Urothelium cell line (cell line): ENCODE measurements around the gene STXBP1.

Source experiments
- DNase-seq: peaks from one replicate; pipeline ENCODE4 v3.0.0; 2011; ENCODE audit warnings: low spot score, mixed read lengths
- FAIRE-seq: peaks from 2 replicates; lab custom pipeline; 2011; peaks lifted over from hg19 to GRCh38; lab: Jason Lieb, UNC

Gene STXBP1

DNA sequence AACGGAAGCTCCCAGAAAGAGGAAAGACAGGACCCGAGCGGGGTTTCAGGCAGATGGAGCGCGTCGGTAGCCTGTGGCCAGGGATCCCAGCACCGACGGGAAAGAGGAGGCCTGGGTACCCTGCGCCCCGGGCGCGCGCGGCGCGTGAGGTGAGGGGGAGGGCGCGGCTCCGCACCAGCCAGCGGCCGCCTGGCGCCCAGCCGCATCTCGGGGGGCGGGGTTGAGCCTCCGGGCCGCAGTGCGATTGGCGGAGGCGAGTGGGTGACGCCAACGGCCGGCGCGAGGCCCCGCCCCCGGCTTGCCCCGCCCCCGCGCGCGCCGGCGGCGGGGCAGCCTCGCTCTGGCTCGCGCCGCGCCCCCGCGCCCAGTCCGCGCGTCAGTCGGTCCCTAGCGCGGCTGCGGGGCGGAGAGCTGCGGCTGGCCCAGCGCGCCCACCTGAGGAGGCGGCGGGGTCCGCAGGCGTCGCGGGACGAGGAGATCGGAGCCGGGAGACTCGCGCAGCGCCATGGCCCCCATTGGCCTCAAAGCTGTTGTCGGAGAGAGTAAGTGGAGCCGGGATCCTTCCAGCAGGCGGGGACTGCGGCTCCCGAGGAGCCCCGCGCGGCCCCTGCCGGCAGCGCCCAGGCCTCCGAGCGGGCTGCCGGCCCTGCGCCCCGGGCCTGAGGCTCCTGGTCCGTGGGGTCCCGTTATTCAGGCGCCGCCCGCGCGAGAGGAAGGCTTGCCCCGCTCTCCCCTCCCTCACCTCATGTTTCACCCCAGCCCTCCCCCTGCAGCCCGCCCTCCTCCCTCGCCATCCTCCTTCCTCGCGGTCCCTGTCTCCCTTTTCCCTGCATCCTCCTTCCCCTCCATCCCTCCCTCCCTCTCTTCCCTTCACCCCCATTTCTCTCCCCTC is at the start of gene STXBP1:
Gene STXBP1 (plus strand): TSS at position 379 of the 892 bp plus-strand sequence. CDS start 127 bp downstream, at position 506.
- FAIRE-seq (peak; percentile 44), DNase-seq (peak; percentile 96)

DNA sequence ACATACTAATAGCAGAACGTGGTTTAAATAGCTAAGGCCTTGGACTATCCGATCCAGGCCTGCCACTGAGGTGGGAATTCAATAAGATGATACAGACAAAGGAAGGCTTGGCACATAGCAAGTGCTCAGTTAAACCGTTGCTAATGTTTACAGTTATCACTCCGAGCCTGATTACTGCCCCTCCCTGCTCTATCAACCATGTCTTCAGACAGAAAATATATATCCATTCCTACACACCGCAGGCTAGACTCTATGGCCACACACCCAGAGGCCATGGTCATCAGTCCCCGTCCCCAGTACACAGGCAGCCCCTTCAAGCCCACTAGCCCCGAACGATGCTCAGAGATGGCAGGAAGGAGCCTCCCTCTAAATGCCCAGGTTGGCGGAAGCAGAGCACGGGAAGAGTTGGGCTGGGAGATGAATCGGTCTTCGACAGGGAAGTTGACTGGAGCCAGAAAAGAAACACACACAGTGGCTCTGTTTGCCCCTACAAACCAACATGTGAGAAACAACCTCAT is 49.7 kb upstream of the STXBP1 start:
- DNase-seq (no peak), FAIRE-seq (no peak)

DNA sequence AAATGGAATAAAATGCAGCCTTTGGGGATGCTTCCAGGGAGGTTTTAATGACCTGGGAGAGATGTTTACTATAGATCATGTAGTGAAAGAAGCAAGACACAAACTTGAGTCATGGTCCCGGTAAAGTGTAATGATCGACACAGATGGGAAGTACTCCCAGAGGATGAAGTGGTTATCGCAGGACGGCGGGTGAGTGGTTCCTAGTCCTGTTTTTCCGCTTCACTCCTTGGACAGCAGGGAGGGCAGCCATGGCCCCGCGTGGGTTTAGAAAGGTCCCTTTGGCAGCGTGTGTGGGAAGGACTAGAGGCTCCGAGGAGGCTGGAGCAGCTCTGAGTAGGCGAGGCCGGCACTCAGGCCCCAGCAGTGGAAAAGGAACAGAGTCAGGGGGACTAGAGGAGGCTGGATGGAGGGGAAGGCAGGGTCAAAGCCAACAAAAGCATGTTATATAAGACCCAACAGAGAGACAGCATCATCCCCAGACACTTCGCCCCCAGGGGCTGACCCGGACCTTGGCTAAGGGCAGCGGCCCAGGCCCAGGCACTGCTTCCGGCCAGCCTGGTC is 49.2 kb upstream of the STXBP1 start:
- no peak for DNase-seq

DNA sequence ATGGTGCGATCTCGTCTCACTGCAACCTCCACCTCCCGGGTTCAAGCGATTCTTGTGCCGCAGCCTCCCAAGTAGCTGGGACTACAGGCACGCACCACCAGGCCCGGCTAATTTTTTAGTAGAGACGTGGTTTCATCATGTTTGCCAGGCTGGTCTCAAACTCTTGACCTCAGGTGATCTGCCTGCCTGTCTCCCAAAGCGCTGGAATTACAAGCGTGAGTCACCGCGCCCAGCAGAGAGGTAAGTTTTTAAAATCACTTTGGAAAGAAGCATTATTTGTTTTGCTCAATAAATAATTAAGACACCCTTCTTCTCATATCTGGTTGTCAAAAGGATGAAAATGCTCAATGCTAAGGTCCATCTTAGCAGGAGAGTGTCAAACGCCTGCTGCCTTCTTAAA is 48.5 kb upstream of the STXBP1 start:
- DNase-seq, result no peak
- FAIRE-seq, result no peak

More for the DNA sequence above, 49.2 kb upstream of the STXBP1 start:
- no peak for FAIRE-seq

DNA sequence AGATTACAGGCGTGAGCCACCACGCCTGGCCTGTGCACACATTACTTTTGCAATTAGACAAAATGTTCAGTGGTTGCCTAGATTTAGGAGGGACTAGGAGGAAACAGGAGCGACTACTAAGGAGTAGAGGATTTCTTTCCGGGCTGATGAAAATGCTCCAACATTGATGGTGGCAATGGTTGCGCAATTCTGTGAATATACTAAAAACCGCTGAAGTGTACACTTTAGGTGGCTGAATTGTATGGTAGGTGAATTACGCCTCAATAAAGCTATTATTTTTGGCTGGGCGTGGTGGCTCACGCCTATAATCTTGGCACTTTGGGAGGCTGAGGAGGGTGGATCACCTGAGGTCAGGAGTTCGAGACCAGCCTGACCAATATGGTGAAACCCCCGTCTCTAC is 46.8 kb upstream of the STXBP1 start:
- no peak for FAIRE-seq
- DNase-seq, result no peak

DNA sequence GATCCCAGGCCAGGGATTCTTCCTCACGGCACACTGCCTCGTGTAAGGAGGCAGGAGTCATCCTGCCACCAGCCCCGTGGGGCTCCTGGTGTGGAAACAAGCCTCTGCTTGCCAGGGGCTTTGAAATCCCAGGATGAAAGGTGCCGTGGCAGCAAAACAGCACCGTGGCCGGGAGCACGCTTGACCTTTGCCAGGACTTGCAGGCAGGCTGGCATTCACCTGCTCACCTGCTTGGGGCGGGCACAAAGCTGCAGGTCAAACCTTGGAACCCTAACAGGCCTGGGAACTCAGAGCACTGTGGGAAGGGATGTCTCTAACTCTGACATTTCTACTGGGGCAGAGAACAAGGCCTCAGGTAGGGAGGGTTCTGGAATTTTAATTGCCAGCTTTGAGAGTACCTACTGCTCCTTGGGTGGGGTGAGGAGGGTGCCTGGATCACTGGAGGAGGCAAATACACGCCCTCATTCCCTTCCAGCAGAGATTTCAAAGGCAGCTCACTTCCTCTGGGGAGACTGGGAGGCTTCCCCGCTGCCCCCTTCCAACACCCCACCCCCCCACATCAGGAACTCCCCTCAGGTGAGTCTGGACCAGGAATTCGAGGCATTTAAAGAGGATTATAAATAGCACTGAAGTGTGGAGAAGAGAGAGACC is 45.6 kb upstream of the STXBP1 start:
- DNase-seq (no peak), FAIRE-seq (no peak)

DNA sequence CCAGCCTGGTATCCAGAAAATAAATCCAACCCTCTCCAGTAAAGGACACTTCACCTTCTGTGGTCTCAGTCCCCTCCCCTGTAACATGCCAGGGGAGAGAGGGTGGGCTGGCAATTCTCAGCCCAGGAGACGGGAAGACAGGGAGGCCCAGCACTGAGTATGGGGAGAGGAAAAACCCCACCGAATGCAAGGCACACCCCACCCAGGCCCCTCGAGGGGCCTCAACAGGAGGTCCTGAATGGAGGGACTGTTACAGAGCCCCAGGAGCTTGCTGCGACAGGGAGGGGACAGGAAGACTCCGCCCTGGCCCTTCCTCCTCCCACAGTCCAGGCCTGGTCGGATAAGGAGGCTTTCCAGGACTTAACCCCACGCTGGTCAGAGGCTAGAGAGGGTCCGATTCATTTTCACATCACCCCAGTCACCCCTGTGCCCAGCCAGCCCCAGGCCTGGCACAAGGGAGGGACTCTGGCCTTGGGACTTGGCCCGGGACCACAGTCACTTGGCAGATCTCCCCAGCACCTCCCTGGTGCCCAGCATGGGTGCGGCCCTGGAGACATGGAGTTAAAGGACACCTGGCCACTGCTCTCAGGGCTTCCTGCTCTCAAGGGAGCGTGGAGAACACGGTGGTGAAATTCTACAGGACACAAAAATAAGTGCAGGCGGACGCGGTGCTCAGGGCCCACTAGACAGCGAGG is 44.9 kb upstream of the STXBP1 start:
- FAIRE-seq (no peak), DNase-seq (peak; percentile 30)

DNA sequence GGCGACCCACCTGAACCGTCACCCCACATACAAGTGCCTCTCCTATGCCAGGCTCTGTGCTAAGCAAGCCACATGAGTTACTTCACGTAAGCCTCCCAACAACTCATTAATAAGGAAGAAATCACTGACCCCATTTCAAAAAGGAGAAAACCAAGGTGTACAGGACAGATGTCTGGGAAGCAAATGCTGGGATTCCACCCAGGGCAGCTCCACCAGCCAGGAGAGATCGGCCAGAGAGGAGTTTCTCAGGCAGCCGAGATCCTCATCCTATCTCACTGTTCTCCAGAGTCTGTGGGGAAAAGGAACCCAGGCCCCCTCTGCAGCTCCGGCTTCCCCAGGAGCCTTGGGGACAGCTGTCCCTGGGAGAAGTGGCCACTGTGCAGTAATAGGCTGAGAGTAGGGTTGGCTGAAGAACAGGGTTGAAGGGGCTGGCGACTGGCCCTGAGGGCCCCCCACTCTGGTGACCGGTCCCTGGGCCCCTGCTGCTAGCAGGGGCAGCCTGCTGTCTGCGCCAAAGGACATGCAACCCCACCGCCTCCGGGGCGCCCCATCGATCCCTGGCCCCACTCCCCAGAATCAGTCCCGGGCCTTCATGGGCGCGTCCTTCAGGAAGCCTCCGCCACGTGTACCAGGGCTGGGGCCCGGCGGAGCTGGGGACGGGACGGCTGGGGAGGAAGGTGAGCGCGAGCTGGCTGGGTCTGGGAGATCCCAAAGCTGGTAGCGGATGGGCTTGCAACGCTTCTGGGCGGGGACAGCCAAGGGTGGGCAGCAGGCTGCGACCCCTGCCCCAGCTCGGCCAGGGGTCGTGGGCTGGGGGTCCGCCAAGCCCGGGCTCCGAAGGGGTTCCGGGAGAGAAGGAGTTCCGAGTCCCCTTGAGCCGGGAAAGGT is 44.1 kb upstream of the STXBP1 start:
- FAIRE-seq, result no peak
- DNase-seq, result peak; percentile 25

DNA sequence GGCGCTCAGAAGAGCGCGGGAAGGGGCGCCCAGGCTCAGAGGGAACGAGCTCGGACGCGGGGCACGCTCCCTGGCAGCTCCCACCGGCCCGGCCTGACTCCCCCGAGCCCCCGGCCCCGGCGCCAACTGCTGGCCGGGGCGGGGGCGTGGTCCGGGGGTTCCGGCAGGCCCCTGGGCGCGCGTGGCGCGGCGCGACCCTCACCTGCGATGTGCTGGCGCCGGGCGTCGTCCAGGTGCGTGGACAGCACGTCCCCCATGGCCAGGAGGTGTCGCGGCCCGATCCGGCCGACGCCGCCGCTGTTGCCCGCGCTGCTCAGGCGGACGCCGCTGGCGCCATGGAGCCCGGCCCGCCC is 43.5 kb upstream of the STXBP1 start:
- FAIRE-seq (no peak), DNase-seq (no peak)

DNA sequence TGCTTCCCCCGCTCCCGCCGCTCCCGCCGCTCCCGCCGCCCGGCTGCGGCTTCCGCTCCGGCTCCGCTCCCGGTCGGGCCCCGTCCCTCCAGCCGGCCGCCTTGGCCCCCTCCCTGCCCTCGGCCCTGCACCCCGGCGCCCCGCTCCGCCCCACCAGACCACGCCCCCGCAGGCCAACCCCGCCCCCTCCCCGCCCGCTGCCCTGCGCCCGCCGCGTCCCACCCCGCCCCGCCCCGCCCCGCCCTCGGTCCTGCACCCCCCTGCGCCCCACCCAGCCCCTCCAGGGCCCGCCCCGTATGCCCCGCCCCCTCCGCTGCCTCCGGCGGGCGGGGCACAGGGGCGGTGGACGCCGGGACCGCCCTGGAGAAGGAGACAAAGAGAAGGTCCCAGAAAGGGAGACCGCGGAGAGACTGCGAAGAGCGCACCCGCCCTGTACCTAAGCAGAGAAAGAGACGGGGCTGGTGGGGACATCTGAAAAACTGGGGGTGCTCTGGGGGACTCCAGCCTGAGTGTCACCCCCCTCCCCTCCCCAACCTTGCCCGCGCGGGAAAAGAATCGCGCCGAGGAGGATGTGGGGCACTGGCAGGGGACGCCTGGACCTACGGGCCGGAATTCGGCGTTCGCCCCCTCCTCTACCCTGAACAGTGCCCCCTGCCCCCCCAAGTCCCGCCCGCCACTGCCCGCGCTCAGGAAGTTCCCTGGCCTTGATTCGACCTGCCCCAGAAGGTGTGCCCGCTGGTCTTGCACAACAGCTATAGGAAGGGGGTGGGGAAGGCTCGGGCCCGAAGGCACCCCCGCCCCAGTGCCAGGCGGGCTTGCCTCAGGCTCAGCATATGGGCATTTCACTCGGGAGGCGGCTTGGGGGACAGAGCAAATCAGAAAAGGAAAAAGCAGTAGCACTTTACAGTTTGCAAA is 42.8 kb upstream of the STXBP1 start:
- FAIRE-seq, result no peak
- peak; percentile 93 for DNase-seq

DNA sequence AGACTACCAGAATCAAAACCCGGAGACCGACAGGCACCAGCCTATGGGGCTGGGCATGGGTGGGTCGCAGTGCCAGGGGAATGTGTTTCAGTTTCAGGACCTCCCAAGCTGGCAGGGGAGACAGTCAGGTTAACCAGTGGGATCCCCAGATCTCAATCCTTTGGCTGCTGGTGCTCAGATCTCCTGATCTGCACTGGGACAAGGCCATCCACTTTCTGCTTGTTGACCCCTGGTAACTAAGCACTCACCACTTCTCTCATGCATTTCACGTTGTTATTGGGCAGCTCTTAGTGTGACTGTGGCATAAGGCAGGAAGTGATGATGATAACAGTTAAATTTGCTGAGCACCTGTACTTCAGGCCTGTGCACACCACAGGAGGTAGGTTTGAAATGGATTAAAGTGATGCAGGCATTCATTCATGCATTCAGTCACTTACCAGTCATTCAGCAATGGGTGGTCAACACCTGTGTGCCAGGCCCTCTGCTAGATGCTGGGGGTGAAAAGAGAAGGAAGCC is 42.1 kb upstream of the STXBP1 start:
- no peak for FAIRE-seq
- DNase-seq, result no peak

DNA sequence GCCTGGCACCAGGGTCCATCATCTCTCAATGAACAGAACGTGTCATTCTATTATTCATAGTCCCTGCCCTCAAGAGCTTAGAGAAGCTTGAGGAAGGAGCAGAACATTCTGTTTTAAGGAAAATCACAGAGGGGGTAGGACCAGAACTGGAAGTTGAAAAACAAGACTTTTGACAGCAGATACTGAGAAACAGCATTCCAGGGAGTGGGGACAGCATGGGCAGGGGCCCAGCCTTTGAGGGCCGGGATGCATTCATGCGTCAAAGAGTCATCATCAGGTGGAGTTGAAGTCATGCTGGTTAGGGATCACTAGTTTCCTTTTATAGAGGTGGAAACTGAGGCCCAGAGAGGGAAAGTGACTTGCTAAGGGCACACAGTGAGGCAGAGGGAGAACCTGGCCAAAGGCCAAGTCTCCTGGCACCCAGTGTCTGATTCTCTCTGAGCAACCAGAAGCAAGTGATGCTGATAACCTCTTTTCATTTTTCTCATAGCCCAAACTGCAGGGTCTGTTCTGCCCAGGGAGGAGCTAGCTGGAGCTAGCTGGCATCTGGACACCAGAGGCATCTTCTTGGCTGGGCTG is 41.5 kb upstream of the STXBP1 start:
- FAIRE-seq, result no peak
- DNase-seq, result no peak

DNA sequence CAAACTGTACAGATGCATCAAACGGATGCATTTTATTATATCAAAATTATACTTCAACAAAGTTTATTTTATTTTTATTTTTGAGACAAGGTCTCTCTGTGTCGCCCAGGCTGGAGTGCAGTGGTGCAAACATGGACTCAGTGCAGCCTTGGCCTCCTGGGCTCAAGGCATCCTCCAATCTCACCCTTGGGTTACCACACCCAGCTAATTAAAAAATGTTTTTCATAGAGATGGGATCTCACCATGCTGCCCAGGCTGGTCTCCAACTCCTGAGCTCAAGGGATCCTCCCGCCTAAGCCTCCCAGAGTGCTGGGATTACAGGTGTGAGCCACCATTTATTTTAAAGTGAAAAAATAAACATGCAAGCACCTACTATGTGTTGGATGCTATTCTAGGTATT is 40.1 kb upstream of the STXBP1 start:
- no peak for DNase-seq
- no peak for FAIRE-seq

DNA sequence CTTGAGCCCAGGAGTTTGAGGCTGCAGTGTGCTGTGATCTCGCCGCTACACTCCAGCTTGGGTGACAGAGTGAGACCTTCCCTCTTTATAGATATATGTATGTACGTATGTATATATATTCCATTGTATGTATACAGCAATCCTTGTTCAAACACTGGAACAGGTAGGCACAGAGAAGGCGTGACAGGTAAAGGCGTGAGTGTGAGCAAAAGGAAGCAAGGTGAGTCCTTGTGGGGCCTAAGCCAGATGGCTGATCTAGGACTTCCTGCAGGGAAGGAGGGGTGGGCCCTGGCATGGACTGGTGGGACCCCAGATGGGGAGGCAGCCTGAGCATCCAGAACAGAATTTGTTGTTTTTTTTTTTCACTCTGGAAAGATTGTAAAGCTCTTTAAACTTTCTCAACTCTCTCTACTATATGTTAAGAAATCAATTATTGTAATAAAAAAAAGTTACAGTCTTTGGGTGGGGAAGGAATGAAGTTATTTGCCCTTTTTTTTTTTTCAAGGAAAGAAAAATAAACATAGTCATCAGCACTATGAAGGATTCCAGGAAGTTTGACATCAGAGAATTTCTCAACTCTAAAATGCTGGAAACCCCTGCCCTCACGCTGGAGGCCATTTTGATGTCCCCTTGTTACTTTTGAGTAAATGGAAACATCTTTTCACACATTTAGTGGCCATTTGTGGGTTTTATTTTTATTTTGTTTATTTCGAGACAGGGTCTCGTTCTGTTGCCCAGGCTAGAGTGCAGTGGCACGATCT is 38.9 kb upstream of the STXBP1 start:
- DNase-seq (no peak), FAIRE-seq (no peak)

DNA sequence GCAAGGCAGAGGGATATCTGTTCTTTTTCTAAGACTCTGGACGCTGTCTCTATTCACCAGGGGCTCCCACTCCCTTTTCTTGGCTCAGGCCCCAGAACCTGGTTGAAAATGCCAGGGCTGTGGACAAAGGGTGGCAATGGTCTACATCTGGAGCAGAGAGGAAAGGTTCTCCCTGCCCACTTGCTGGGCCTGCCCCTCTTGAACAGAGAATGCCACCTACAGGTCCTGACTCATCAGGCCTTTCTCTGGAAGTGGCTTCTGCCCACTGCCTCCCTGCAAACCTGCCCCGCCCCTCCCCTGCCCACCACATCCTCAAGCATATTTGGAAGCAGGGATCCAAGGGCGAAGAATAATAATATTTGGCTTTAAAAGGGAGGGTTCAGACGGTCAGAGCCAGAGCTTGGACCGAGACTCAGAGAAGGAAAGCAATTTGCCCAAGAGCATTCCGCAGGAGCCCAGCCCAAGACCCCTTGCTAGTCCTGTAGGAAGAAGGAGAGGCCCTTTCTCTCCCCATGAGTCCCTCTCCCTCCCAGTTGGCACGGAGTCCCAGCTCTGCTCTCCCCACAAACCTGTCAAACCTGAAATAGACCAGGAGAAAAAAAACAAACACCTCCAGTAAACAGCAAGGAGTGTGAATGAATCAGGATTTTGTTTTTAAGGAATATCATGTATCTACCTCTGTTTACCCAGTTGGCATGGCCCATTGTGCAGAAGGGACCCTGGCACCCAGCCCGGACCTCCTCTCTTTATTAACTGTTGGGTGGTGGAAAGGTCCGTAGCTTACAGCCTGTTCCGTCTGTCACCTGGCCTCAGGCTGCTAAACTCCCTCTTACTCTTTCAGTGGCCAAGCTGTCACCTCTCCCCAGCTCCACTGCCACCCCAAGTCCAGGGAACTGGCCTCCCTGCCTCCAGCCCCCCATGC is 37.7 kb upstream of the STXBP1 start:
- FAIRE-seq (no peak), DNase-seq (peak; percentile 75)

DNA sequence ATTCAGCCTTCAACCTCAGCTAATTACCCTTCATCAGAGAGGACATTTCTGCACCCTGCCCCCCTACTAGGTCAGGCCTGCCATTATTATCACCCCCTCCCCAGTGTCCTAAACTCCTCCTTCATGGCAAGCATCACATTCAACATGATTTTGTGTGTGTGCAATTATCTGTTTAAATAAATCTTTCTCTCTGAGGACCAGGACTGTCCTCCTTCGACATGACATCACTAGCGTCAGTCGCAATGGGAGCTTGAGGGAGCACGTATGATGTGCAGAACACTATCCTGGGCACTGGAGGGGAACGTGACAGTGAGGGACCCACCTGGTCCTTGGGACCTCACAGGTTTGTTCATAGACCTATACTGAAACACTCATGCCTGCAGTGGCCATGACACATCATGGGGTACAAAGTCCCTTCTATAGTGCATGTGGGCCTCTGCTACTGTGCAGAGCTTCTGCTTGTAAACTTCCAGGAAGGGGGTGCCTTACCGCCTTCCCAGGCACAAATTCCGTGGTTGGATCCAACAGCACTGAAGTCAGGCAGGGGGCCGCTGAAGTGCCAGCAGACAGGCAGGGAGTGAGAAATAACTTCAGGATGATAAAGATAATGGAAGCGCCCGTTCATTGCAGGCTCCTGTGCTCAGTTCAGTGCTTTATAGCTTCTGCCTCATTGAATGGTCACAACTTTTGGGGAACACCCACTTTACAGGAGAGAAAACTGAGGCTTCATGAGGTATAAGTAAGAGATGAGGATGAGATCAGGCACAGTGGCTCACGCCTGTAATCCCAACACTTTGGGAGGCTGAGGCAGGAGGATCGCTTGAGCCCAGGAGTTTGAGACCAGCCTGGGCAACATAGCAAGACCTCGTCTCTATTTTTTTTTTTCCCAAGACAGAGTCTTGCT is 36.0 kb upstream of the STXBP1 start:
- FAIRE-seq (no peak), DNase-seq (no peak)
